Neural cell (in vitro differentiated cells): Measurements from ENCODE around the gene KRTAP10-11. TPM values are rescaled to one million over a fixed set of nuclear protein-coding genes. Genes with fewer than 3 reads are reported as not detected.

ENCODE experiments used
- H2AFZ ChIP-seq: fragments of 200-600, 300-800 bp; sonication (generic), shearing (Covaris generic); 2 replicates; pipeline ENCODE4 v1.6.0; 2014; ENCODE audit warnings: low read depth, mild to moderate bottlenecking, antibody characterized with exemption, low read length, moderate library complexity
- H3F3A ChIP-seq: fragments of 200-600 bp; shearing (Covaris generic); 2 replicates; pipeline ENCODE4 v1.6.1; 2016; ENCODE audit warnings: mild to moderate bottlenecking, moderate library complexity, mixed read lengths, antibody characterized with exemption, low read length; ENCODE audit not compliant: insufficient read depth, poor library complexity, severe bottlenecking
- H3K27ac ChIP-seq: fragments of 200-600, 300-800 bp; sonication (generic), shearing (Covaris generic); 2 replicates; pipeline ENCODE4 v1.5.1; 2014; ENCODE audit warnings: mild to moderate bottlenecking, low read length, moderate library complexity
- H3K27me3 ChIP-seq: fragments of 300-800, 200-600 bp; sonication (generic), shearing (Covaris generic); 2 replicates; pipeline ENCODE4 v1.6.0; 2014; ENCODE audit warnings: mild to moderate bottlenecking, low read depth, low read length, moderate library complexity; ENCODE audit not compliant: insufficient read depth
- H3K36me3 ChIP-seq: fragments of 300-800, 200-600 bp; sonication (generic), shearing (Covaris generic); 2 replicates; pipeline ENCODE4 v1.5.1; 2014; ENCODE audit warnings: mild to moderate bottlenecking, antibody characterized with exemption, low read length, moderate library complexity; ENCODE audit not compliant: insufficient read depth
- H3K4me2 ChIP-seq: fragments of 300-800, 200-600 bp; sonication (generic), shearing (Covaris generic); 2 replicates; pipeline ENCODE4 v1.6.0; 2014; ENCODE audit warnings: mild to moderate bottlenecking, low read length
- H3K4me3 ChIP-seq: fragments of 300-800, 200-600 bp; sonication (generic), shearing (Covaris generic); 2 replicates; pipeline ENCODE4 v1.5.1; 2014; ENCODE audit warnings: mild to moderate bottlenecking, low read length, moderate library complexity
- H3K79me2 ChIP-seq: fragments of 200-600 bp; shearing (Covaris generic); replicated peaks from 2 replicates; pipeline ENCODE4 v1.6.0; 2014; ENCODE audit warnings: mild to moderate bottlenecking, low read length, moderate library complexity; ENCODE audit not compliant: insufficient read depth
- H3K9ac ChIP-seq: fragments of 300-800, 200-600 bp; sonication (generic), shearing (Covaris generic); 2 replicates; pipeline ENCODE4 v1.6.1; 2016; ENCODE audit warnings: mild to moderate bottlenecking, low read length, mixed read lengths
- H3K9me2 ChIP-seq: fragments of 200-600 bp; shearing (Covaris generic); 2 replicates; pipeline ENCODE4 v1.6.1; 2016; ENCODE audit warnings: mild to moderate bottlenecking, low read length, mixed read lengths; ENCODE audit not compliant: insufficient read depth
- H3K9me3 ChIP-seq: fragments of 200-600, 300-800 bp; sonication (generic), shearing (Covaris generic); 2 replicates; pipeline ENCODE4 v1.6.1; 2016; ENCODE audit warnings: mild to moderate bottlenecking, mixed run types, low read length, moderate library complexity, mixed read lengths
- H4K20me1 ChIP-seq: fragments of 200-600 bp; shearing (Covaris generic); 2 replicates; pipeline ENCODE4 v1.6.1; 2016; ENCODE audit warnings: mild to moderate bottlenecking, mixed run types; ENCODE audit not compliant: insufficient read depth
- CTCF ChIP-seq: fragments of 450-650 bp; IDR thresholded peaks from 2 replicates; pipeline ENCODE4 v1.5.1; 2014; ENCODE audit warnings: antibody characterized with exemption, mild to moderate bottlenecking, moderate library complexity; ENCODE audit not compliant: poor library complexity, severe bottlenecking
- EP300 ChIP-seq: fragments of 450-650 bp; conservative IDR thresholded peaks from 2 replicates; pipeline ENCODE4 v1.6.1; 2014; ENCODE audit warnings: antibody characterized with exemption, mild to moderate bottlenecking, moderate library complexity; ENCODE audit not compliant: poor library complexity, severe bottlenecking
- EZH2 ChIP-seq: fragments of 200-600, 300-800 bp; shearing (Covaris generic), sonication (generic); IDR thresholded peaks from 2 replicates; pipeline ENCODE4 v1.6.1; 2014; ENCODE audit warnings: antibody characterized with exemption, low read length, borderline replicate concordance, mild to moderate bottlenecking; ENCODE audit not compliant: insufficient read depth, poor library complexity, severe bottlenecking
- MXI1 ChIP-seq: fragments of 450-650 bp; conservative IDR thresholded peaks from 2 replicates; pipeline ENCODE4 v1.6.1; 2014; ENCODE audit warnings: antibody characterized with exemption, mild to moderate bottlenecking; ENCODE audit not compliant: poor library complexity, severe bottlenecking
- POLR2AphosphoS5 ChIP-seq: IDR thresholded peaks from 2 replicates; pipeline ENCODE4 v1.6.1; 2012
- RAD21 ChIP-seq: fragments of 450-650 bp; conservative IDR thresholded peaks from 2 replicates; pipeline ENCODE4 v1.6.1; 2014; ENCODE audit warnings: antibody characterized with exemption, mild to moderate bottlenecking, moderate library complexity
- REST ChIP-seq: IDR thresholded peaks from 2 replicates; pipeline ENCODE4 v1.6.1; 2012; ENCODE audit warnings: borderline replicate concordance
- SMC3 ChIP-seq: fragments of 450-650 bp; conservative IDR thresholded peaks from 2 replicates; pipeline ENCODE4 v1.6.1; 2014; ENCODE audit warnings: antibody characterized with exemption, mild to moderate bottlenecking, moderate library complexity; ENCODE audit not compliant: poor library complexity
- TAF1 ChIP-seq: IDR thresholded peaks from 2 replicates; pipeline ENCODE4 v1.6.1; 2012; ENCODE audit warnings: low read depth
- polyA plus RNA-seq: library from polyadenylated mRNA; depleted of rRNA; stranded (reverse); fragments of >200 nt; gene quantifications from 2 replicates; pipeline ENCODE4 v1.2.3, GENCODE V29; 2014

The KRTAP10-11 gene
- polyA plus RNA-seq, 1 donor from 2014 or later, result not detected

- H3K9me3 ChIP-seq, result no peaks in the 10 kb centered on the region
- H3K27ac ChIP-seq, result no peak overlapping the region
- H2AFZ ChIP-seq, result no peak overlapping the region
- no peaks in the 10 kb centered on the region for H4K20me1 ChIP-seq
- no peaks in the 10 kb centered on the region for H3F3A ChIP-seq
- TF ChIP-seq POLR2AphosphoS5, result no peak
- TF ChIP-seq EZH2, result no peak
- TF ChIP-seq EP300, result no peak
- no peak for TF ChIP-seq CTCF
- no peak for TF ChIP-seq REST
- TF ChIP-seq SMC3, result no peak
- no peak for TF ChIP-seq TAF1
- H3K9me2 ChIP-seq, result no peaks in the 10 kb centered on the region
- H3K79me2 ChIP-seq, result no peaks in the 10 kb centered on the region
- H3K4me2 ChIP-seq, result no peak overlapping the region
- H3K9ac ChIP-seq, result no peak overlapping the region
- H3K36me3 ChIP-seq, result no peaks in the 10 kb centered on the region
- no peak overlapping the region for H3K4me3 ChIP-seq
- no peaks in the 10 kb centered on the region for H3K27me3 ChIP-seq
Measured at GRCh38 chr21:44649521-44650100, 3.4 kb downstream of the KRTAP10-11 start.

- Histone ChIP-seq H2AFZ (no peak overlapping the region), H3K27ac (no peak overlapping the region), H3K9me2 (no peaks in the 10 kb centered on the region), H3K9ac (no peak overlapping the region), H4K20me1 (no peaks in the 10 kb centered on the region), H3K36me3 (no peaks in the 10 kb centered on the region), H3F3A (no peaks in the 10 kb centered on the region), H3K4me3 (no peak overlapping the region), H3K9me3 (no peaks in the 10 kb centered on the region), H3K79me2 (no peaks in the 10 kb centered on the region), H3K4me2 (no peak overlapping the region), H3K27me3 (no peaks in the 10 kb centered on the region)
- TF ChIP-seq RAD21 (no peak), MXI1 (no peak), SMC3 (no peak)
Measured at GRCh38 chr21:44650265-44650972, 4.2 kb downstream of the KRTAP10-11 start.
